ENCODE data around the gene EDC3. TPM values are rescaled to one million over a fixed set of nuclear protein-coding genes. Genes with fewer than 3 reads are reported as not detected.
A peak's percentile ranks its signal among the peaks of the same experiment; 100 is the strongest.

EDC3 gene
- total RNA-seq, 2 experiments from 2014 or later: 44.7 to 45.0 TPM

GRCh38 chr15:74615508-74616365 lies 80.1 kb downstream of the EDC3 start, which contains the start of gene CLK3:
TSS of gene CLK3 (plus strand) at chr15:74615836. CDS start at chr15:74619197, 3,361 bp downstream.
- ChIA-PET CTCF (interaction anchor here (0.5 to 13.6 kb wide), 11 partner anchors 18 to 408 kb away, joined by 4 to 170 read pairs (median 5); partner anchors contain the start of genes CSK and UBL7), POLR2A (interaction anchor here (1.0 to 2.9 kb wide), 4 partner anchors 17 to 172 kb away, joined by 3 to 13 read pairs (median 6); partner anchors contain the start of gene ARID3B)
- H3K27ac Mint-ChIP-seq: peak within 1 kb of the TSS; percentile 95

DNA sequence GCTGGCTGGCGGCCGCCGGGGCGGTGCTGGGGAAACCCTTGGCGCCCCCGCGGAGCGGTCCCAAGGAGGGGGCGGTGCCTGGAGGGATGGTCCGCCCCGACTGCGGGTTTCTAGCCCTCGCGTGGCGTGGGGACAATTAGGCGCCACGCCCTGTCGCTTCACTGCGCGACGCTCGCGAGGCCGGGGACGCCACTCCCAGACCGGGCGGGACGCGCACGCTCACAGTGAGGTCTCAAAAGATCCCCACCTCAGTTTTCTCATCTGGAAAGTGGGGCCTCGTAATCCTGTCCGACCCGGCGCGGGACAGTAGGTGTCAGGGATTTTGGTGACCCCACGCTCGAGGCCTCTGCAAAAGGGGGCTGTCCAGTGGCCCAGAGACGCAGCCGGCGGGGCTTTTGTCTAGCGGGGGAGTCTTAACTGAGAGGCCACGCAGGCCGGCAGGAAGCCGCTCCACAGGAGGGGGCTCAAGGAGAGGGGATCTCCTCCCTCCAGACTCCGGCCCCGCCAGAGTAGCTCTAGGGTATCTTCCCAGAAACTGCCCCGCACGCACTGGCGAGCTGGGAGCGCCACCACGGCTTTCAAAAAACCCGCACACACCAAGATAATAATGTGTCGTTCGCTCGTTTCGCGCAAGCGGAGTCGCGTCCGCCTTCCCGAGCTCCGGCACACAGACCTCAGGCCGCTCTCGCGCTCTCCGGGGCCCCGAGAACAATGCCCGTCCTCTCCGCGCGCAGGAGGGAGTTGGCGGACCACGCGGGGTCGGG lies 80.9 kb downstream of the EDC3 start:
- peak; percentile 61 for ATAC-seq

More at GRCh38 chr15:74615508-74616365, 80.1 kb downstream of the EDC3 start, which contains the start of gene CLK3:
- Mint-ChIP-seq H3K4me1 (peaks cover 42% of the 10 kb centered on the region), H3K27me3 (no peaks in the 10 kb centered on the region), H3K36me3 (ENCODE audit: low read depth) (peaks cover 30% of the 10 kb centered on the region), H3K4me3 (peak within 1 kb of the TSS; percentile 93), H3K9me3 (ENCODE audit: low read depth) (no peaks in the 10 kb centered on the region)
- ATAC-seq (peak; percentile 90), DNase-seq (peak; percentile 99)
- intact Hi-C loops (cut with DNase I, micrococcal nuclease): loop anchor here (1.0 to 10.0 kb wide), 19 partner anchors 17 to 1287 kb away; partner anchors contain the start of genes UBL7 (in 2 of the 2), ARID3B (in 1 of the 2), COX5A (in 1 of the 2) and EDC3 (in 1 of the 2)

DNA sequence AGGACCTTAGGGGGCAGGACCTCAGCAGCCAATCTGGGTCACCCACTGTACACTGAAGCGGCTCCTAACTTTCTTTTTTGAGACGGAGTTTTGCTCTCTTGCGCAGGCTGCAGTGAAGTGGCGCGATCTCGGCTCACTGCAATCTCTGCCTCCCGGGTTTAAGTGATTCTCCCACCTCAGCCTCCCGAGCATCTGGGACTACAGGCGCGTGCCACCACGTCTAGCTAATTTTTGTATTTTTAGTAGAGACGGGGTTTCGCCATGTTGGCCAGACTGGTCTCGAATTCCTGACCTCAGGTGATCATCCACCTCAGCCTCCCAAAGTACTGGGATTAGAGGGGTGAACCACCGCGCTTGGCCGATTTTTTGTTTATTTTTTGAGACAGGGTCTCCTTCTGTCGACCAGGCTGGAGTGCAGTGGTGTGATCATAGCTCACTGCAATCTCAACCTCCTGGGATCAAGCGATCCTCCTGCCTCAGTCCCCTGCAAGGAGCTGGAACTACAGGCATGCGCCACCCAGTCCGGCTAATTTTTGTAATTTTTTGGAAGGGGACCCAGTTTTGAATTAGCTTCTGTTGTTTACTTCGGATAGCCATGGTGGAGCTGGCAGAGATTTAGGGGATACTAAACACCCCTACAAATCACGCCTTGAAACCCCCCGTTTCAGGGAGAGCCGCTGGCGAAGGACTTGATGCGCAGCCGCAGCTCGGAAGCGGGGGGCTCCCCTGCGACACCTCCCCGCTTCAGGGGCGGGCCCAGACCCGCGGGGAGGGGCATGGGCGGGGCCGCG lies 81.7 kb downstream of the EDC3 start:
- ChIA-PET CTCF (interaction anchor here (0.5 to 4.0 kb wide), 13 partner anchors 10 to 873 kb away, joined by 3 to 13 read pairs (median 4); partner anchors contain the start of genes ARID3B and UBL7), POLR2A (interaction anchor here (0.6 to 2.9 kb wide), 6 partner anchors 13 to 295 kb away, joined by 3 to 13 read pairs (median 4); no protein-coding TSS in a partner anchor)
- intact Hi-C loops (cut with DNase I, micrococcal nuclease): loop anchor here (1.0 to 10.0 kb wide), 7 partner anchors 16 to 1031 kb away; partner anchors contain the start of genes IMP3 (in 1 of the 2), PPCDC (in 1 of the 2), SNX33 (in 1 of the 2) and STOML1 (in 1 of the 2)
- peak overlapping the region; percentile 13 for H3K27ac Mint-ChIP-seq
- H3K36me3 Mint-ChIP-seq (ENCODE audit: low read depth): peaks cover 17% of the 10 kb centered on the region
- H3K4me3 Mint-ChIP-seq: peak overlapping the region; percentile 93
- H3K4me1 Mint-ChIP-seq: peaks cover 32% of the 10 kb centered on the region
- no peaks in the 10 kb centered on the region for H3K9me3 Mint-ChIP-seq (ENCODE audit: low read depth)
- DNase-seq (no peak), ATAC-seq (no peak)
- H3K27me3 Mint-ChIP-seq: no peaks in the 10 kb centered on the region

More for the DNA sequence above, 80.9 kb downstream of the EDC3 start:
- H3K9me3 Mint-ChIP-seq (ENCODE audit: low read depth): no peaks in the 10 kb centered on the region
- intact Hi-C loops (cut with DNase I, micrococcal nuclease): loop anchor here (1.0 to 10.0 kb wide), 21 partner anchors 17 to 1287 kb away; partner anchors contain the start of genes UBL7 (in 2 of the 2), ARID3B (in 1 of the 2), COX5A (in 1 of the 2) and EDC3 (in 1 of the 2)
- H3K4me1 Mint-ChIP-seq: peaks cover 36% of the 10 kb centered on the region
- peak overlapping the region; percentile 95 for H3K27ac Mint-ChIP-seq
- H3K4me3 Mint-ChIP-seq: peak overlapping the region; percentile 93
- ChIA-PET CTCF (interaction anchor here (0.7 to 13.6 kb wide), 9 partner anchors 16 to 872 kb away, joined by 3 to 170 read pairs (median 4); partner anchors contain the start of genes ARID3B and UBL7), POLR2A (interaction anchor here (1.0 to 2.9 kb wide), 5 partner anchors 16 to 172 kb away, joined by 3 to 13 read pairs (median 4); partner anchors contain the start of gene ARID3B)
- H3K27me3 Mint-ChIP-seq: no peaks in the 10 kb centered on the region
- H3K36me3 Mint-ChIP-seq (ENCODE audit: low read depth): peaks cover 22% of the 10 kb centered on the region
- DNase-seq: peak; percentile 92

DNA sequence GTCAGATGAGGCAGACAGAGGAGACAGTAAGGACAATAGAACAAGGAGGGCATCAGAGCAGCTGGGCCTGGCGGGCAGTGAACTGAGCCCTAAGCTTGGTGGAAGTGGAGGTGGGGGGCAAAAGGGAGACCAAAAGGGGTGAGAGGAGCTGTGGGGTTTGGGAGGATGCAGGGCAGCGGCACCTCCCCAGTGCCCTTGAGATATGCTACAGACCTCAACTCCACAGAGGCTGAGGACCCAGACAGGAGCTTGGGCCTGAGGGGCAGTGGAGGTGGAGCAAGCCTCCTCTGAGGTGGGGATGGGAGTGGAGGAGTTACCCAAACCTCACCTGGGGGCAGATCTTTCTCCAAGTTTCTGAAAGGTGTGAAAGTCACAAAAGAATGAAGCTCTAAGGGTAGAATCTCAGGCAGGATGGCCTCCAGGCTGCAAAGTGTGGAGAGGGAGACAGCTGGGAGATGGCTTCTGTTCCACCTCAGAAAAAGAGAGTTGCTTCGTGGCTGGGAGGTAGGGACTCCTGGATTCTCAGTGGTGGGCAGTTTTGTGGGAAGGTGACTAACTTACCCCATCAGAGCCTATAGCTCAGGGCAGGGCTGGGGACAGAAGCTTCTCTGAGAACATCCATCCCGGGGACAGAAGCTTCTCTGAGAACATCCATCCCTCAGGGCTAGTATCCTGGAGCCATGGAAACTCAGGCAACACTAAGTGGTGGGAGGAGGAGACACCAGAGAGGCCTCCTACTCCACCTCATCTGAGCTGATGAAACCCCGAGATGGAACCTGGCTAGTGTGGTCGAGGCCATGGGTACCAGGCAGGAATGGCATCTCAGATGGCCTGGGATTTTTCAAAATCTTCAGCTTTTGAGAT lies 82.5 kb downstream of the EDC3 start:
- DNase-seq: no peak
- H3K9me3 Mint-ChIP-seq (ENCODE audit: low read depth): no peaks in the 10 kb centered on the region
- no peak for ATAC-seq
- CTCF ChIA-PET: interaction anchor here (0.6 to 4.0 kb wide), 10 partner anchors 9 to 626 kb away, joined by 3 to 13 read pairs (median 4); partner anchors contain the start of gene ARID3B
- POLR2A ChIA-PET: interaction anchor here (0.6 to 2.9 kb wide), 4 partner anchors 13 to 296 kb away, joined by 4 to 17 read pairs (median 8); no protein-coding TSS in a partner anchor
- H3K4me3 Mint-ChIP-seq: peak overlapping the region; percentile 93
- intact Hi-C loops (cut with DNase I, micrococcal nuclease): loop anchor here in 1 of 2 experiments (10.0 kb wide), 1 partner anchor 1031 kb away; the partner anchor contains the start of genes IMP3 and SNX33
- H3K36me3 Mint-ChIP-seq (ENCODE audit: low read depth): peaks cover 15% of the 10 kb centered on the region
- peaks cover 24% of the 10 kb centered on the region for H3K4me1 Mint-ChIP-seq
- no peaks in the 10 kb centered on the region for H3K27me3 Mint-ChIP-seq
- no peak overlapping the region for H3K27ac Mint-ChIP-seq

- no peak overlapping the region for H3K27ac Mint-ChIP-seq
- H3K36me3 Mint-ChIP-seq (ENCODE audit: low read depth): peaks cover 13% of the 10 kb centered on the region
- H3K27me3 Mint-ChIP-seq: no peaks in the 10 kb centered on the region
- H3K4me1 Mint-ChIP-seq: peaks cover 17% of the 10 kb centered on the region
- POLR2A ChIA-PET: interaction anchor here (0.6 to 2.9 kb wide), 3 partner anchors 12 to 63 kb away, joined by 4 to 17 read pairs (median 13); no protein-coding TSS in a partner anchor
- ATAC-seq: no peak
- CTCF ChIA-PET: interaction anchor here (0.6 to 4.0 kb wide), 7 partner anchors 8 to 210 kb away, joined by 3 to 23 read pairs (median 7); partner anchors contain the start of gene ARID3B
- no peak for DNase-seq
- H3K9me3 Mint-ChIP-seq (ENCODE audit: low read depth): no peaks in the 10 kb centered on the region
- intact Hi-C loops (cut with DNase I, micrococcal nuclease): loop anchor here in 1 of 2 experiments (10.0 kb wide), 1 partner anchor 1032 kb away; the partner anchor contains the start of genes IMP3 and SNX33
- H3K4me3 Mint-ChIP-seq: no peak overlapping the region
Observed at GRCh38 chr15:74612677-74613076, 83.1 kb downstream of the EDC3 start.

GRCh38 chr15:74611834-74612233 lies 84.0 kb downstream of the EDC3 start:
- intact Hi-C loops (cut with DNase I, micrococcal nuclease): loop anchor here in 1 of 2 experiments (10.0 kb wide), 1 partner anchor 1033 kb away; the partner anchor contains the start of genes IMP3 and SNX33
- CTCF ChIA-PET: interaction anchor here (0.6 to 4.0 kb wide), 5 partner anchors 9 to 187 kb away, joined by 3 to 23 read pairs (median 5); no protein-coding TSS in a partner anchor
- H3K4me1 Mint-ChIP-seq: peaks cover 9% of the 10 kb centered on the region

DNA sequence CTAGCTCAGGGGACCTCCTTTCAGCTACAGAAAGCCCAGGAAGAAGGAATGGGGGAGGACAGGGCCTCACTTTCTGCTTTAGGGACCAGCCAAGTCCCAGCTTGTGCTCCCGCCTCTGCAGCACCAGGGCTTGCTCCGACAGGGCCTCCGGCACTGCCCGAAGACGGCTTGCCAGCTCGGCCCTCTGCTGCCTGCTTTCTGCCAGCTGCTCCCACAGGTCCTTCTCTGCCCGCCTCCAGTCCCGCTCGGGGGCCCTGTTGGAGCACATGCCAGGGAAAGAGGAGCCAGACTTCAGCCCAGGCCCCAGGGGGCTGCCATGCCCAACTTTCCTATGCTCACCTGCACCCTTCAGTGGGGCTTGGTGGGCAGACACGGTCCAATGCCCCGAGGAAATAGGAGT lies 84.5 kb downstream of the EDC3 start:
- Mint-ChIP-seq H3K27ac (no peak overlapping the region), H3K27me3 (no peaks in the 10 kb centered on the region), H3K9me3 (ENCODE audit: low read depth) (no peaks in the 10 kb centered on the region)

More at GRCh38 chr15:74611834-74612233, 84.0 kb downstream of the EDC3 start:
- ATAC-seq: no peak
- H3K27ac Mint-ChIP-seq: no peak overlapping the region
- POLR2A ChIA-PET: no interaction called here
- no peak for DNase-seq
- H3K27me3 Mint-ChIP-seq: no peaks in the 10 kb centered on the region
- no peaks in the 10 kb centered on the region for H3K9me3 Mint-ChIP-seq (ENCODE audit: low read depth)
- no peak overlapping the region for H3K4me3 Mint-ChIP-seq
- H3K36me3 Mint-ChIP-seq (ENCODE audit: low read depth): peaks cover 6% of the 10 kb centered on the region

DNA sequence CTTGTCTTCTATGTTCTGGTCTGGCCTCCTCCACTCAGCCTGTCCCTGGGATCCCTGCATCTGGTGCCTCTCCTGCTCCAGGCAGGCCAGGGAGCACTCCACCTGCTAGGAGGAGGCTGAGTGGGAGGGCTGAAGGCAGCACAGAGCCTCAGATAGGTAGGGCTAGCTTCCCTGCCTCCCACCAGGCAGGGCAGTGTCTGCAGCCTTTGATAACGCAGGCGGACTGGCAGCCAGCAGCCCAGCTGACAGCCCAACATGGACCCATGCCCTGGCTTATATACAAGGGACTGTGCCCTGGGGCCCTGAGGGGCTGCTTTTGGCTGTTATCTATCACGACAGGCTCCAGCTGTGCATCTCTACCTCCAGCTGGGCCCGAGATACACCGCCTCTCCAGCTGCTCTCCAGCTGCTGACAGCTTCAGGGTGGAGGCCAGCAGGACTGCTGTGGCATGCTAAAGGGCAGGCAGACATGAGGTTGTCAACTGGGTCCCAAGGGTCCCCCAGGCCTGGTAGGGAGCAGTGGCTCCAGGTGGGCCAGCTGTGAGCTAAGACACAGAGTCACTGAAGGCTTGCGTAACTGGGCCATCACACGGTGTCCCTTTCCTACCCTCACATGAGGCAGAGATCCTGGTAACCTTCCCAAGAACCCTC lies 85.4 kb downstream of the EDC3 start:
- no peak for ATAC-seq
- Mint-ChIP-seq H3K36me3 (ENCODE audit: low read depth) (no peaks in the 10 kb centered on the region), H3K4me3 (no peak overlapping the region), H3K27ac (no peak overlapping the region), H3K4me1 (peaks cover 4% of the 10 kb centered on the region), H3K27me3 (no peaks in the 10 kb centered on the region), H3K9me3 (ENCODE audit: low read depth) (no peaks in the 10 kb centered on the region)
- POLR2A ChIA-PET: no interaction called here
- CTCF ChIA-PET: interaction anchor here (1.1 to 4.0 kb wide), 3 partner anchors 11 to 64 kb away, joined by 3 to 23 read pairs (median 13); no protein-coding TSS in a partner anchor
- DNase-seq: no peak
- intact Hi-C loops (cut with DNase I, micrococcal nuclease): loop anchor here in 1 of 2 experiments (10.0 kb wide), 1 partner anchor 1034 kb away; the partner anchor contains the start of genes IMP3 and SNX33

More for the DNA sequence above, 84.5 kb downstream of the EDC3 start:
- ATAC-seq (no peak), DNase-seq (no peak)
- Mint-ChIP-seq H3K4me1 (peaks cover 4% of the 10 kb centered on the region), H3K4me3 (no peak overlapping the region), H3K36me3 (ENCODE audit: low read depth) (peaks cover 2% of the 10 kb centered on the region)
- POLR2A ChIA-PET: no interaction called here
- CTCF ChIA-PET: interaction anchor here (0.7 to 4.0 kb wide), 4 partner anchors 10 to 188 kb away, joined by 3 to 23 read pairs (median 9); no protein-coding TSS in a partner anchor
- intact Hi-C loops (cut with DNase I, micrococcal nuclease): loop anchor here in 1 of 2 experiments (10.0 kb wide), 1 partner anchor 1033 kb away; the partner anchor contains the start of genes IMP3 and SNX33

All from activated CD4-positive, alpha-beta T cell treated with anti-CD3 and anti-CD28 coated beads for 36 hours (primary cell).